GM10266 (cell line): ENCODE results near the gene ZER1.

Experiments used
- DNase-seq: peaks from one replicate; pipeline ENCODE4 v3.0.0; 2012; ENCODE audit errors: extremely low spot score
- TF ChIP-seq, protein P1 (sequence below): IDR thresholded peaks from 2 replicates; pipeline ENCODE4 v1.5.1; 2012; ENCODE audit warnings: mild to moderate bottlenecking, low read depth; ENCODE audit not compliant: control insufficient read depth, insufficient read depth; ENCODE audit errors: missing control alignments

Gene ZER1

DNA sequence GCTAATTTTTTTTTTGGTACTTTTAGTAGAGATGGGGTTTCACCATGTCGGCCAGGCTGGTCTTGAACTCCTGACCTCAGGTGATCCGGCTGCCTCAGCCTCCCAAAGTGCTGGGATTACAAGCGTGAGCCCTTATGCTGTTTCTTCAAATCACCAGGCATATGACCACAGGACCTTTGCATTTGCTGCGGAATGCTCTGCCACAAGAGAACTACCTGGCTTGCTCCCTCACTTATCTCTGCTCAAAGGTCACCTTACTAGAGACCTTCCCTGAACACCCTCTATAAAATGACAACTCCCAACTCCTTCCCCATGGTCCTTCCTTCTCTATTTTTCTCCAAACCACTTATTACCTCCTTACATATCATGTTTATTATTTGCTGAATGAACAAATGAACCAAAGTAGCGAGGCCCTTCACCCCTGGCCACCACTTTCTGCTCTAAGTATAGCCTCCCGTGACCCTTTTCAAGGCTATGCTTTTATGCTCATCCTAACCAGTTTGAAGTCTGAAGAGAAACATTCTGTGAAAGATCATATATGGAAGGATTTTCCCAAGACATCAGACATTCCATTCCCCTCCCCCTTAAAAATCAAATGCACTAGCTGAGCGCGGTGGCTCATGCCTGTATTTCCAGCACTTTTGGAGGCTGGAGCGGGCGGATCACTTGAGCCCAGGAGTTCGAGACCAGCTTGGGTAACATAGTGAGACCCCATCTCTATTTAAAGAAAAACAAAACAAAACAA, 1.3 kb downstream of the ZER1 start:
- TF ChIP-seq, protein P1, sequence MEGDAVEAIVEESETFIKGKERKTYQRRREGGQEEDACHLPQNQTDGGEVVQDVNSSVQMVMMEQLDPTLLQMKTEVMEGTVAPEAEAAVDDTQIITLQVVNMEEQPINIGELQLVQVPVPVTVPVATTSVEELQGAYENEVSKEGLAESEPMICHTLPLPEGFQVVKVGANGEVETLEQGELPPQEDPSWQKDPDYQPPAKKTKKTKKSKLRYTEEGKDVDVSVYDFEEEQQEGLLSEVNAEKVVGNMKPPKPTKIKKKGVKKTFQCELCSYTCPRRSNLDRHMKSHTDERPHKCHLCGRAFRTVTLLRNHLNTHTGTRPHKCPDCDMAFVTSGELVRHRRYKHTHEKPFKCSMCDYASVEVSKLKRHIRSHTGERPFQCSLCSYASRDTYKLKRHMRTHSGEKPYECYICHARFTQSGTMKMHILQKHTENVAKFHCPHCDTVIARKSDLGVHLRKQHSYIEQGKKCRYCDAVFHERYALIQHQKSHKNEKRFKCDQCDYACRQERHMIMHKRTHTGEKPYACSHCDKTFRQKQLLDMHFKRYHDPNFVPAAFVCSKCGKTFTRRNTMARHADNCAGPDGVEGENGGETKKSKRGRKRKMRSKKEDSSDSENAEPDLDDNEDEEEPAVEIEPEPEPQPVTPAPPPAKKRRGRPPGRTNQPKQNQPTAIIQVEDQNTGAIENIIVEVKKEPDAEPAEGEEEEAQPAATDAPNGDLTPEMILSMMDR = no peak
- DNase-seq = no peak

DNA sequence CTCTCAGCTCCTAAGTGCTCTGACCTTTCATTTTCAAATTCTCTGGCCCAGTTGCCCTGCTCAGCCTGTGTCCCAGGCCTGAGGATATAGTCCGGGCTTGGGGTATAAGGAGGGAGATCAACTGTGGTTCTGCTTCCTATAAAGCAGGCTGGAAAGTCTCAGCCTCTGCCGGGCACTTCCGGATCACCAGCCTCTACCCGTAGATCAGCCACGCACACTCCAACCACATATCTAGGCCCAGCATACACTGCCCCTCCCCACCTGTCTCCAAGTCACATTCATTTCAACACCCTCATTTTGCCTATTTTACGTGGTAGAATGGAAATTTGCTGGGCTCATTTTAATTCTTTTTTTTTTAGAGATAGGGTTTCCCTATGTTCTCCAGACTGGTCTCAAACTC, 3.1 kb downstream of the ZER1 start:
- TF ChIP-seq, protein P1 = no peak
- DNase-seq = no peak

DNA sequence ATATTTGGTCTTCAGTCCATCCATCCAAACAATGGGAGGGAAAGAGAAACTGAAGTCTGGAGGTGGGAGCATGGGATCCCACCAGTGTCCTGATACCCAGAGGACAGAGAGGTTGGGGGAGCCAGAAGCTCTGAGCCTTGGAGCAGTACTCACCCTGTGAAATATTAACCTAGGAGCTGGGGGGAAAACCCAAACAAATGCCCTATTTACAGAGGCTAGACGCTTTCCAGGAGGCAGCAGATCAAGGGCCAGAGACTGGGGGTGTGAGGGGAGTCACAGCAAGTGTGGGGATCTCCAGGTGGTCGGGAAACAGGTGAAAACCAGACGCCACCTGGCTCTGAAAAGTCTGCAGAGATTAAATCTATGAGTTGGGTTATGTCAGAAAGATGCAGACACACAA, 6.2 kb downstream of the ZER1 start:
- no peak for DNase-seq

DNA sequence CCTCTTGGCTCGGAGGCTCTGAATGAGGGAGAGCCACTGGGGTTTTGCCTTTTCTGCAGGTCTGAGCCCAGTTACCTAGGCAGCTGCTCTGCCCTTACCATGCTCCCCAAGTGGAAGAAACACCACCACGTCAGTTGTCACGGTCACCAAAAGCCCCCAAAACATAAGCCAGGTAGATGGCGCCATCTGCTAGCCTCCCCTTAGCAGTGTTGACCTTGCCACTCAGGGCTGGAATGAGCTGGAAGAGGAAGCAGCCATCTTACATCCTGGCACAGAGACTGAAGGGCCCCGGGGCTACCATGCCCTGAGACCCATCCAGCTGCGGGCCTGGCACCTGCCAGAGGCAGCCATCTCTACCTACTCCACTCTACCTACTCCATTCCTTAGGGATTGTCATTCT, 7.4 kb downstream of the ZER1 start:
- DNase-seq = no peak
- TF ChIP-seq, protein P1 = peak; percentile 7

More for the DNA sequence above, 6.2 kb downstream of the ZER1 start:
- TF ChIP-seq, protein P1 = no peak

DNA sequence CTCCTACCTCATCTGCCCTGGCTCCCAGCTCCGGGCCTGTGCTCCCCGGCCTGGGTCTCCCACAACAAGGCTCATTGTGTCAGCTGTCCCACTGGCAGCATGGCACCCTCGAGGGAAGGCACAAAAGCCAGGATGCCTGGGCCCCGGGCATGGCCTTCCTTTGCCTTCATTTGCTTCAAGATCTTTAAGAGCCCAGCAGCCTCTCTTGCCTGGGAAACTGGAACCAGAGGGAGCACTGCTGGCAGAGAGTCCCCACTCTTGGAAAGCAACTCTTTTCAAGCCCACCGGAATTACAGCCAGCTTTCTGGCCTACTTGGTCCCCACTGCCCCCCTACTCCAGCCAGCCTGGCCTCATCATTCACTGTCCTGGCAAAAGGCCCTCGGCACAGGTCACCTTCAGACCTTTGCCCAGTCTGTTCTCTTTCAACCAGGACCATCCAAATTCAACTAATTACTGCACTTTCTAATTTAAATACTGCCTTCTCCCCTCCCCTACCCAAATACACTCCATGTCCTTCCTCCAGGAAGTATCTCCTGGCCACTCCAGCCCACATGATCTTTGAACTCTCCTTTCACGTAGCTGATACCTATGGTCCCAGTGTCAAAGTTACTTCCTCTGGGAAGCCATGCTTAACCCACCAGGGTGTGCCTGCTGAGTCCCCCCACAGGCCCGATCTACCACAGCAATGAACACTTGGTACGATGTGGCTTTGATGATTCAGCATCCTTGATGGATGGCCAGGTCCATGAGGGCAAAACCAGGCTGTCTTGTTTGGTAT, 8.9 kb downstream of the ZER1 start:
- TF ChIP-seq, protein P1 = no peak
- DNase-seq = no peak

DNA sequence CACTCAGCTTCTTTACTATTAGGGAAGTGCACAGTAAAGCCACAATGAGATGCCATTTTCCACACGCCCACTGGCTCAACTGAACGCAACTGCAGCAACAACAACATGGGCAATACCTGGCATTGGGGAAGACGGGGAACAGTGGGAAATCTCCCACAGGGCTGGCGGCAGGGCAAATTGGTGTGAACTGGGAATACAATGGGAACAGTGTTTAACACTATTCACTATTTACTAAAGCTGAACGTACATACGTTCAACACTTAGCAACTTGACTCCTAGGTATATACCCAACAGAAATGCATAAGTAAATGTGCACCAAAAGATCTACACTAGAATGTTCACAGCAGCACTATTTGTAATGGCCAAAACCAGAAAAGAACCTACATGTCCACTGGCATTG, 14.1 kb downstream of the ZER1 start:
- TF ChIP-seq, protein P1 = no peak
- DNase-seq = no peak

DNA sequence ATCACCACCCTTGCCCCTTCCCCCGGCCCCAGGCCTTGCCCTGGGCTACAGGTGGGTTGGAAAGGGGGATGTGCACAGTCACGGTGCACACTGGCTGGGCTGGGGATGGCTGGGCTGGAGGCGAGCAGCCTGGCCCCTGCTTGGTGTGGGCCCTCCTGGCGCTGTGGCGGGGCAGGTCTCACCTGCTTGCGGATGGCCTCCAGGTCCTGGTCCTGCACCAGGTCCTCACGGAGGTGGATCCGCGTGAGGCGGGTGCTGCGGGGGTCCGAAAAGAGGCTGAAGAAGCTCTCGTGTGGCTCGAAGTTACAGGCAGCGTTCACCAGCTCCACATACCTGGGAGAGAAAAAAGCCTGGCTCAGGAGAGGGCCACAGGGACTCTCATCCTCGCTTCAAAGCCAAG, 18.1 kb downstream of the ZER1 start:
- DNase-seq = no peak
- TF ChIP-seq, protein P1 = no peak
